Motor neuron (in vitro differentiated cells): ENCODE measurements around the gene GTF2I. TPM values are rescaled to one million over a fixed set of nuclear protein-coding genes. Genes with fewer than 3 reads are reported as not detected.
"Not testable (repeated sequence)": the region's sequence is repeated elsewhere in the genome, so short reads cannot be mapped to it uniquely, and the experiment has no call there.

Source experiments
- ATAC-seq, 8 experiments: fragments of 200-7000 bp; cut with Tn5 transposase; replicated peaks in 6 of 8; 2 replicates each; pipeline ENCODE4 v1.8.0; 2021; ENCODE audit warnings: mild to moderate bottlenecking in 8 of 8, moderate library complexity in 8 of 8
- H3K27ac ChIP-seq, 2 donors: fragments of 250-450 bp; sonication (Bioruptor Pico); 2 replicates each; pipeline ENCODE4 v1.9.0; 2021; ENCODE audit warnings: antibody characterized with exemption in 2 of 2, mild to moderate bottlenecking in 2 of 2, moderate library complexity in 1 of 2
- H3K4me1 ChIP-seq, 2 donors: fragments of 250-450 bp; sonication (Bioruptor Pico); replicated peaks in 1 of 2; 2 replicates each; pipeline ENCODE4 v1.6.1; 2021; ENCODE audit warnings: antibody characterized with exemption in 2 of 2, mild to moderate bottlenecking in 2 of 2, moderate library complexity in 1 of 2
- H3K4me3 ChIP-seq, 5 donors: fragments of 250-450 bp; sonication (Bioruptor Pico); 2 replicates each; pipeline ENCODE4 v1.9.0; 2021; ENCODE audit warnings: antibody characterized with exemption in 5 of 5, mild to moderate bottlenecking in 5 of 5, moderate library complexity in 4 of 5
- WGBS, 10 experiments: fragments of 450-650 bp; shearing (Covaris generic); methylation state at CpG; one replicate each; pipeline ENCODE4 v1.0.0; 2022; 5-methylcytosine and 5-hydroxymethylcytosine counted together
- in situ Hi-C, 9 experiments: fragments of 400-800 bp; cut with MboI; loops; one replicate each; pipeline ENCODE4 v1.15.0; 2021; ENCODE audit warnings: low sequenced_read_pairs in 9 of 9, low pct_unique_long_range_greater_than_20kb in 2 of 9; ENCODE audit not compliant: unreplicated experiment in 9 of 9
- total RNA-seq, 8 experiments: library from RNA; unstranded; fragments of 300-600 nt; gene quantifications; 2 replicates each; pipeline versions ENCODE4 v1.2.3 to v1.2.4, GENCODE V29; 2022

GTF2I gene
- total RNA-seq, 8 experiments from 2014 or later = 77.9 to 293 (median 117) TPM

DNA sequence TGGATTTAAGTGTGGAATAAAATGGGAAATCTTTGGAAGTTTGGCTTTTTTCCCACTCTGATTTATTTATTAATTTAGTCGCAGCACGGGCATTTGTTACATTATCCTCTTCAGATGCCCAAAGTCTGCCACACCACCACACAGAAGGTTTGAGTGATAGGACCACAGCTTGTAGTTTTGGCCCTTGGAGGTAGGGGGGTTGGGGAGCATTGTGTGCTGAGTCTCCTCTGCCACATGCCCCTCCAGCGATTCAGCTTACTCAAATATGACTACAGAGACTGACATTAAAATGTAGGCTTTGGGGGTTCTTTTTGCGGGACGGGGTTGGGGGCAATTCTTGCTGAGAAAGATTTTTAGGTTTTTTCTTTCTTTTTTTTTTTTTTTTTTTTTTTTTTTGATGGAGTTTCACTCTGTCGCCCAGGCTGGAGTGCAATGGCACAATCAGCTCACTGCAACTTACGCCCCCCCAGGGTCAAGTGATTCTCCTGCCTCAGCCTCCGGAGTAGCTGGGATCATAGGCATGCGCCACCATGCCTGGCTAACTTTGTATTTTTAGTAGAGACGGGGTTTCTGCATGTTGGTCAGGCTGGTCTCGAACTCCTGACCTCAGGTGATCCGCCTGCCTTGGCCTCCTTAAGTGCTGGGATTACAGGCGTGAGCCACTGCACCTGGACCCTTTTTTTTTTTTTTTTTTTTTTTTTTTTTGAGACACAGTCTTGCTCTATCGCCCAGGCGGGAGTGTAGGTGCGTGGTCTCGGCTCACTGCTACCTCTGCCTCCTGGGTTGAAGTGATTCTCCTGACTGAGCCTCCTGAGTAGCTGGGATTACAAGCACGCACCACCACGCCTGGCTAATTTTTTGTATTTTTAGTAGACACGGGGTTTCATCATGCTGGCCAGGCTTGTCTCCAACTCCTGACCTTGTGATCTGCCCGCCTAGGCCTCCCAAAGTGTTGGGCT lies 4.6 kb downstream of the GTF2I start:
- H3K4me3 ChIP-seq, in situ Hi-C loops, ATAC-seq, H3K27ac ChIP-seq: not testable (repeated sequence)
- WGBS, 10 experiments = 56 to 100% (median 82%) methylated on average over 2 to 13 of the region's 21 CpGs; no CpG with 5 or more reads in 1 of the 10 experiments
- H3K4me1 ChIP-seq = peaks cover 16 to 25% of the 10 kb centered on the region in 2 donors

DNA sequence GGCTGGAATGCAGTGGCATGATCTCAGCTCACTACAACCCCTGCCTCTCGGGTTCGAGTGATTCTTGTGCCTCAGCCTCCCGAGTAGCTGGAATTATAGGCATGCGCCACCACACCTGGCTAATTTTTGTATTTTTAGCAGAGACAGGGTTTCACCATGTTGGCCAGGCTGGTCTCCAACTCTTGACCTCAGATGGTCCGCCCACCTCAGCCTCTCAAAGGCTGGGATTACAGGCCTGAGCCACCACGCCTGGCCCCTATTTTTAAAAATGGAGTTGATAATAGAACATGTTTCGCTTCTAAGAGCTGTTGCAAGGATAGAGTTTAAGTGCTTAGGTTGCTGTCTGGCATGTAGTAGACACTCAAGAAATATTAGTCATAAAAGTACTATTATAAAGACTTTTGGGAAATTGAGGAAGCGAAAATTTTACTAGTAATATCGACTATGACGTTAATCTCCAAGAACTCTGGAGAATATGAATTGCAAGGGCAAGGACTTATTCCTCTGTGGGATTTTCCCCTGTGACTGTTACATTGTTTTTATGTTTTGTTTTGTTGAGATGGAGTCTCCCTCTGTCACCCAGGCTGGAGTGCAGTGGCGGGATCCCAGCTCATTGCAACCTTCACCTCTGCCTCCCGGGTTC lies 7.9 kb downstream of the GTF2I start:
- no peak for ATAC-seq
- WGBS, 10 experiments = 83 to 100% (median 96%) methylated on average over 1 to 10 of the region's 12 CpGs; no CpG with 5 or more reads in 2 of the 10 experiments
- in situ Hi-C loops = no loop called here
- no peak overlapping the region for H3K4me3 ChIP-seq
- no peak overlapping the region for H3K27ac ChIP-seq
- peaks cover 3 to 10% of the 10 kb centered on the region in 2 donors for H3K4me1 ChIP-seq

DNA sequence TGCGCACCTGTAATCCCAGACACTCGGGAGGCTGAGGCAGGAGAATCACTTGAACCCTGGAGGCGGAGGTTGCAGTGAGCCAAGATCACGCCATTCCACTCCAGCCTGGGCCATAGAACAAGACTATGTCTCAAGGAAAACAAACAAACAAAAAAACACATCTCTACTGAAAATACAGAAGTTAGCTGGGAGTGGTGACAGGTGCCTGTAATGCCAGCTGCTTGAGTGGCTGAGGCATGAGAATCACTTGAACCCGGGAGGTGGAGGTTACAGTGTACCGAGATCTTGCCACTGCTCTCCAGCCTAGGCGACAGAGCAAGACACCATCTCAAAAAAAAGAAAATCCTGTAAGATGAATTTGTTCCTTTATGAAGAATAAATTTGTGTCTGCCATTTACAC lies 9.5 kb downstream of the GTF2I start:
- ATAC-seq, H3K27ac ChIP-seq, H3K4me1 ChIP-seq, in situ Hi-C loops, H3K4me3 ChIP-seq: not testable (repeated sequence)
- WGBS, 10 experiments = 20 to 98% (median 90%) methylated on average over 1 to 7 of the region's 7 CpGs; no CpG with 5 or more reads in 3 of the 10 experiments

DNA sequence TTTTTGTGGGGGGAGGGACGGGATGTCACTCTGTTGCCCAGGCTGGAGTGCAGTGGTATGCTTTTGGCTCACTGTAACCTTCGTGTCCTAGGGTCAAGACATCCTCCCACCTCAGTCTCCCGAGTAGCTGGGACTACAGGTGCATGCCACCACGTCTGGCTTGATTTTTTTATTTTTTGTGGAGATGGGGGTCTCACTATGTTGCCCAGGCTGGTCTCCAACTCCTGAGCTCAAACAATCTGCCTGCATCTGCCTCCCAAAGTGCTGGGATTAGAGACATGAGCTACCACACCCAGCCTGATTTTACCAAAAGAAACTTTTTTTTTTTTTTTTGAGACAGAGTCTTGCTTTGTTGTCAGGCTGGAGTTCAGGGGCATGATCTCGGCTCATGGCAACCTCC lies 10.0 kb downstream of the GTF2I start:
- ATAC-seq, H3K27ac ChIP-seq, H3K4me1 ChIP-seq, in situ Hi-C loops, H3K4me3 ChIP-seq: not testable (repeated sequence)
- WGBS, 10 experiments = 33 to 100% (median 92%) methylated on average over 1 to 5 of the region's 5 CpGs; no CpG with 5 or more reads in 5 of the 10 experiments

DNA sequence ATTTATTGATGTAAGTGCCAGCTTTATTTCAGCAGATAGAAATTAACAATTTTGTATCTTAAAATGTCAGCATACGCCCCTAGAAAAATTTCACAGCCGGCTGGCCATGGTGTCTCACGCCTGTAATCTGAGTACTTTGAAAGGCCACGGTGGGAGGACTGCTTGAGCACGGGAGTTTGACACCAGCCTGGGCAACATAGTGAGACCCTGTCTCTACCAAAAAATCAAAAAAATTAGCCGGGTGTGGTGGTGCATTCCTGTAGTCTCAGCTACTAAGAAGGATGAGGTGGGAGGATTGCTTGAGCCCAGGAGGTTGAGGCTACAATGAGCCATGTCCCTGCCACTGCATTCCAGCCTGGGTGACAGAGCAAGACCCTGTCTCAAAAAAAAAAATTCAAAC lies 14.1 kb downstream of the GTF2I start:
- 50 to 97% (median 79%) methylated on average over 2 to 6 of the region's 6 CpGs; no CpG with 5 or more reads in 4 of the 10 experiments for WGBS, 10 experiments
- Histone ChIP-seq H3K27ac (no peak overlapping the region), H3K4me1 (no peaks in the 10 kb centered on the region), H3K4me3 (no peak overlapping the region)
- in situ Hi-C loops = no loop called here
- ATAC-seq = no peak

DNA sequence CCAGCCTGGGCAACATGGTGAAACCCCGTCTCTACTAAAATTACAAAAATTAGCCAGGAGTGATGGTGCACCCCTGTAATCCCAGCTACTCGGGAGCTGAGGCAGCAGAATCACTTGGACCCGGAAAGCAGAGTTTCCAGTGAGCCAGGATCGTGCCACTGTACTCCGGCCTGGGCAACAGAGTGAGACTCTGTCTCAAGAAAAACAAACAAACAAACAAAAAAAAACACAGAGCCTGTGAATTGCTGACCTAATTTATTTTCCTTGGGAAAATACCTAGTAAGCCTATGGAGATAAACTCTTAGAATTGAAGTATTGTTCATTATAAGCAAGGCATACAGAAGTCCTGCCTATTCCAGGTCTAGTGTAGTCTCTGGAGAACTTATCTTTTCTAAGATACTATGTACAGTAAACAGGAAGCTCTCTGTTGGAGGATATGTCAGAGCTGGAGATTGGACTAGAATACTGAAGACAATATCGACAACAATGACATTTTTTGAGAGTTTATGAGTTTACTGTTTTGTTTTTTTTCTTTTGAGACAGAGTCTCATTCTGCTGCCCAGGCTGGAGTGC lies 14.9 kb downstream of the GTF2I start:
- ATAC-seq = no peak
- Histone ChIP-seq H3K4me3 (no peak overlapping the region), H3K27ac (no peak overlapping the region), H3K4me1 (no peaks in the 10 kb centered on the region)
- WGBS, 10 experiments = 76 to 100% (median 91%) methylated on average over 1 to 6 of the region's 6 CpGs; no CpG with 5 or more reads in 1 of the 10 experiments
- in situ Hi-C loops = no loop called here

DNA sequence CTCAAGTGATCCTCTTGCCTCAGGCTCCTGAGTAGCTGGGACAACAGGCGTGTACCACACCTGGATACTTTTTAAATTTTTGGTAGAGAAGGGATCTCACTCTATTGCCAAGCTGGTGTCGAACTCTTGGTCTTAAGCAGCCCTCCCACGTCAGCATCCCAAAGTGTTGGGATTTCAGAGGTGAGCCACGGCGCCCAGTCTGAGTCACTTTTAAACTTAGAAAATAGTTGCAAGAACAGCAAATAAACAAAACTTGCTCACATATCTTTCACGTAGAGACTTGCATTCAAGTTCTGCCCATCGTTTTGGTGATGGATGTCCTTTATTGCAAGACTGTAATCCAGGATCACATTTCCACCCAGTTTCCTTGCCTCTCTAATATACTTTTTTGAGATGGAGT lies 16.6 kb downstream of the GTF2I start:
- 83 to 100% (median 98%) methylated on average over 1 to 7 of the region's 7 CpGs; no CpG with 5 or more reads in 2 of the 10 experiments for WGBS, 10 experiments
- H3K4me3 ChIP-seq = no peak overlapping the region
- H3K4me1 ChIP-seq = no peaks in the 10 kb centered on the region
- H3K27ac ChIP-seq = no peak overlapping the region
- in situ Hi-C loops = no loop called here
- no peak for ATAC-seq

DNA sequence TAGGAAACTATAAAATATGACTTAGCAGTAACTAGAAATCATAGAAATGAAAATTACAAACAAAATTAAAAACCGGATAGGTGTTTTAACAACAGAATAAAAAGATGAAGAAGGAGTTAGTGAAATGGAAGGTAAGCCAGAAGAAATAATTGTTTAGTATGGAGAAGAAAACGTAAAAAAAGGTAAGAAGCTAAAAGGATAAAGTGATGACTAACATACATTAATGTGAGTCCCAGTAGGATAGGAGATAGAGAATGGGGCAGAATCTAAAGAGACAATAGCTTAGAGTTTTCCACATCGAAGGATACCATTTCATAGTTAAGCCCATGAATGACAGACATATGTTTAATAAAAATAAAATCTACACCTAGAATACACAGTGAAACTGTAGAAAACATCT lies 25.3 kb downstream of the GTF2I start:
- Histone ChIP-seq H3K4me3 (no peak overlapping the region), H3K27ac (no peak overlapping the region), H3K4me1 (no peaks in the 10 kb centered on the region)
- 83 to 98% (median 96%) methylated on average over 2 to 3 of the region's 3 CpGs for WGBS, 10 experiments
- no peak for ATAC-seq
- in situ Hi-C loops = no loop called here

DNA sequence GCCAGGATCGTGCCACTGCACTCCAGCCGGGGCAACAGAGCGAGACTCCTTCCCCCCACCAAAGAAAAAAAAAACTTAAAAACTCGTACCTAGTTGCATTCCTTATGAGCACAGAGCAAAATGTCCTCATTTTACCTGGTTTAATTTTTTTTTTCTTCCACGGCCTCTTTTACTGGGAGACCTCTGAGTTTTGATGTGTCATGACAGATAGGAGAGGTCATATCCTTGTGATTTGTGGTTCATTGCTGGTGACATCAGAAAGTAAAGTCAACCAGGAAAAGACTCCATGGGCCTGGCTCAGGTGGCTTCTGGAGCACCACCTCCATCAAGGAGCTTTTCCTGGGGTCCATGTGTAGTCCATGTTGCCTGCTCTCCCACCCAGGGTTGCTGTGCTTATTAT lies 26.3 kb downstream of the GTF2I start:
- WGBS, 10 experiments = 90 to 100% (median 100%) methylated on average over 1 to 2 of the region's 5 CpGs; no CpG with 5 or more reads in 5 of the 10 experiments
- no peak for ATAC-seq
- H3K4me3 ChIP-seq = no peak overlapping the region
- in situ Hi-C loops = no loop called here
- H3K4me1 ChIP-seq = no peaks in the 10 kb centered on the region
- H3K27ac ChIP-seq = no peak overlapping the region

DNA sequence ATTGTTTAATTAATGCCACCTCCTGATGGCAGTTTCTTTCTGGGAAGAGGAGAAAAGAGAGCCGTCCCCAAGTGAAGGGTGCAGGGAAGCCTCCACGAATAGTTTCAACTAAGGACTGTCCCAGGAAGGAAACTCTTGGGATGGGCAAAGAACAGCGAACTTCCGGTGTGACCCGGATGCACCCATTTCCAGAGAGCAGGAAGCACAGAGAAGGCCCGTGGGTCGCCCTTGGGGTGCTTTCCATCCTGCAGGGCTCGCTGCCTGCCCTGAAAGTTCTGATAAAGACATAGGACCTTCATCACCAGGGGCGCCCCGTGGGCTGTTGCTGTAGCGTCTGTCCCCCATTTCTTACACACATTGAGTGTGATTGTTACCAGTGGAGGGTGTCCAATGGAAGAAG lies 27.0 kb downstream of the GTF2I start:
- no peak for ATAC-seq
- H3K4me1 ChIP-seq = no peaks in the 10 kb centered on the region
- H3K4me3 ChIP-seq = no peak overlapping the region
- 79 to 100% (median 100%) methylated on average over 1 to 8 of the region's 11 CpGs; no CpG with 5 or more reads in 2 of the 10 experiments for WGBS, 10 experiments
- H3K27ac ChIP-seq = no peak overlapping the region
- in situ Hi-C loops = no loop called here

DNA sequence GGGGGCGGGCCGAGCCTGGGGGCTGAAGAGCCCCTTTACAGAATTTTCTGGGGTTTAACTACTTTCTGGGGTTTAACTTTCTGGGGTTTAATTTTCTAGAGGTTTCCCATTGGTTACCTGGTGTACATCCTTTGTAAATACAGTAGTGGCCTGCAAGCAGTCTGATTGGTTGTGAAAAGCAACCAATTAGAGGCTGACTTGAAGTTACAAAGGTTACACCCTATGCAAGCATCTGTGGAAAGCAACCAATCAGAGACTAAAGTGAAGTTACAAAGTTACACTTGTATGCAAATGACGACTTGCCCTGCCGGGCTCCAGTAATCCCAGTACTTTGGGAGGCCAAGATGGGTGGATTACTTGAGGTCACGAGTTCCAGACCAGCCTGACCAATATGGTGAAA lies 27.4 kb downstream of the GTF2I start:
- 95 to 100% (median 100%) methylated on average over 1 to 5 of the region's 5 CpGs; no CpG with 5 or more reads in 4 of the 10 experiments for WGBS, 10 experiments
- H3K4me1 ChIP-seq = no peaks in the 10 kb centered on the region
- H3K4me3 ChIP-seq = no peak overlapping the region
- ATAC-seq = peak in 1 of 8 experiments; percentile 39
- H3K27ac ChIP-seq = no peak overlapping the region
- in situ Hi-C loops = no loop called here

DNA sequence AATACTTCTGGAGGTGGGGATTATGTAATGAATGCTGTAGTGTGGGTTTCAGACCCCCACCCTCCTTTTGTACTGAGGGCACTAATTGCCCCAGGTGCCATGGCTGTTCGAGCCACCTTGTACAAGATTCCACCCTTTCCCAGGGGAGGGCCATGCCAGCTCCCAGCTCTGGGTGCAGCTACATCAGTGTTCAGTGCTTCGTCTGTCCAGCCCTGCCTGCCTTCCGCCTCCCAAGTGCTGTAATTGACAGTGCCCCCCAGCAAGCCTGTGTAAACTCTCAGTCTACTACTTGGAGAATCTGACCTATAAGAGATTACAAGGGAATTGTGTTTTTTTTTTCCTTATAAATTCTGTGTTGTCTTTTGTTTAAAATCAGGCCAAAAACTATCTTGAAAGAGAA lies 33.0 kb downstream of the GTF2I start:
- H3K27ac ChIP-seq = no peak overlapping the region
- H3K4me1 ChIP-seq = no peaks in the 10 kb centered on the region
- in situ Hi-C loops = no loop called here
- 89 to 100% (median 100%) methylated on average over 1 to 2 of the region's 3 CpGs; no CpG with 5 or more reads in 5 of the 10 experiments for WGBS, 10 experiments
- H3K4me3 ChIP-seq = no peak overlapping the region
- ATAC-seq = no peak

DNA sequence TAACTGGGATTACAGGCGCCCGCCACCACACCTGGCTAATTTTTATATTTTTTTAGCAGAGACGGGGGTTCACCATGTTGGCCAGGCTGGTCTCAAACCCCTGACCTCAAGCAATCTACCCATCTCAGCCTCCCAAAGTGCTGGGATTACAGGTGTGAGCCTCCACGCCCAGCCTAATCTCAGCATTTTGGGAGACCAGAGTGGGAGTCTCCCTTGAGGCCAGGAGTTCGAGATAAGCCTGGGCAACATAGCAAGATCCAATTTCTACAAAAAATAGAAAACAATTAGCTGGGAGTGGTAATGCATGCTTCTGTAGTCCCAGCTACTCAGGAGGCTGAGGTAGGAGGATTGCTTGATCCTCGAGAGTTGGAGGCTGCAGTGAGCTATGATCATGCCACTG lies 46.9 kb downstream of the GTF2I start:
- 94 to 100% (median 100%) methylated on average over 2 to 5 of the region's 6 CpGs; no CpG with 5 or more reads in 2 of the 10 experiments for WGBS, 10 experiments
- ATAC-seq, H3K4me1 ChIP-seq, H3K4me3 ChIP-seq, in situ Hi-C loops, H3K27ac ChIP-seq: not testable (repeated sequence)
